Transverse colon (tissue), 4 donors: ENCODE results near the gene SLC35F6. TPM values are rescaled to one million over a fixed set of nuclear protein-coding genes. Genes with fewer than 3 reads are reported as not detected.
"Not testable (repeated sequence)": the region's sequence is repeated elsewhere in the genome, so short reads cannot be mapped to it uniquely, and the experiment has no call there.

Experiments
- DNase-seq: peaks from one replicate; pipeline ENCODE4 v3.0.0-alpha.2; 2019
- H3K27ac ChIP-seq, 4 donors: fragments of 200-600 bp; sonication (generic); 2 replicates each; pipeline ENCODE4 v1.5.1; 2016 to 2018; ENCODE audit warnings: inconsistent platforms in 4 of 4
- H3K27me3 ChIP-seq: fragments of 200-600 bp; sonication (generic); 2 replicates; pipeline ENCODE4 v1.5.1; 2017; ENCODE audit warnings: inconsistent platforms
- H3K36me3 ChIP-seq, 4 donors: fragments of 200-600 bp; sonication (generic); 2 replicates each; pipeline ENCODE4 v1.5.1; 2017 to 2019; ENCODE audit warnings: inconsistent platforms in 4 of 4
- H3K4me1 ChIP-seq, 4 donors: fragments of 200-600 bp; sonication (generic); 2 replicates each; pipeline ENCODE4 v1.5.1; 2017 to 2020; ENCODE audit warnings: inconsistent platforms in 4 of 4
- H3K4me3 ChIP-seq, 4 donors: fragments of 200-600 bp; sonication (generic); 1 replicate in 1 of 4; 2 replicates in 3 of 4; pipeline versions ENCODE4 v1.5.1 to v1.6.1; 2017 to 2019; ENCODE audit warnings: inconsistent platforms in 4 of 4
- H3K9me3 ChIP-seq, 2 donors: fragments of 200-600 bp; sonication (generic); 2 replicates each; pipeline ENCODE4 v1.5.1; 2017 to 2019; ENCODE audit warnings: inconsistent platforms in 2 of 2
- CTCF ChIP-seq, 5 experiments: fragments of 200-600 bp in 3 of 5; fragments of 450-650 bp in 2 of 5; sonication (generic) in 3 of 5; IDR thresholded peaks; 1 replicate in 2 of 5; 2 replicates in 3 of 5; pipeline ENCODE4 v1.5.1; 2016 to 2017; ENCODE audit warnings: antibody characterized with exemption in 5 of 5, inconsistent platforms in 3 of 5, mild to moderate bottlenecking in 2 of 5, moderate library complexity in 1 of 5
- EP300 ChIP-seq: sonication (generic); formaldehyde crosslinking; IDR thresholded peaks from one replicate; pipeline ENCODE4 v1.6.1; 2017; ENCODE audit warnings: antibody characterized with exemption, low read depth
- POLR2A ChIP-seq: fragments of 450-650 bp; IDR thresholded peaks from one replicate; pipeline ENCODE4 v1.6.1; 2016; ENCODE audit warnings: antibody characterized with exemption, mild to moderate bottlenecking, moderate library complexity
- POLR2AphosphoS5 ChIP-seq, 3 donors: sonication (generic); formaldehyde crosslinking; IDR thresholded peaks; one replicate each; pipeline ENCODE4 v1.6.1; 2016; ENCODE audit warnings: antibody characterized with exemption in 3 of 3
- WGBS, 2 donors: methylation state at CpG; one replicate each; pipeline ENCODE4 v1.1.5; 2018; ENCODE audit warnings: low coverage in 1 of 2; 5-methylcytosine and 5-hydroxymethylcytosine counted together
- in situ Hi-C, 4 donors: fragments of 200-750 bp; cut with MboI; loops; one replicate each; pipeline versions ENCODE4 v1.15.0 to v1.15.1; 2017; ENCODE audit warnings: low sequenced_read_pairs in 3 of 4, low pct_ligation_motif_present in 1 of 4, low pct_unique_long_range_greater_than_20kb in 1 of 4
- intact Hi-C: fragments of 100-400 bp; cut with DNase I; formaldehyde crosslinking; loops from one replicate; pipeline ENCODE4 v1.15.1; 2023; ENCODE audit warnings: low total_unique reads
- total RNA-seq, 4 donors: library from RNA; depleted of rRNA; stranded (reverse); fragments of >200 nt; gene quantifications; one replicate each; pipeline ENCODE4 v1.1.0, GENCODE V29; 2016

The SLC35F6 gene
- total RNA-seq, 4 donors from 2014 or later: 23.3 to 36.3 (median 33.3) TPM

- WGBS, 2 donors: 0 to 25% methylated on average over 1 to 9 of the region's 9 CpGs
- no peak overlapping the region for H3K27ac ChIP-seq
- TF ChIP-seq CTCF (IDR thresholded peaks at IDR 0.05) (peak; percentile 86 to 92 (median 89)), EP300 (no peak), POLR2A (no peak), POLR2AphosphoS5 (IDR thresholded peaks at IDR 0.05) (no peak)
- peaks cover 0 to 9% (median 0%) of the 10 kb centered on the region in 4 donors for H3K4me1 ChIP-seq
- intact Hi-C loops: loop anchor here (2.0 kb wide), 1 partner anchor 139 kb away; no protein-coding TSS in a partner anchor
- no peaks in the 10 kb centered on the region for H3K9me3 ChIP-seq
- peak; percentile 85 for DNase-seq
- in situ Hi-C loops: loop anchor here in 2 of 4 donors (10.0 to 25.0 kb wide), 2 partner anchors 133 to 141 kb away; no protein-coding TSS in a partner anchor
- no peaks in the 10 kb centered on the region for H3K27me3 ChIP-seq
- no peaks in the 10 kb centered on the region for H3K36me3 ChIP-seq
- H3K4me3 ChIP-seq: no peak overlapping the region
Measured at GRCh38 chr2:26745609-26746327, 18.3 kb upstream of the SLC35F6 start.

- TF ChIP-seq POLR2AphosphoS5 (IDR thresholded peaks at IDR 0.05) (no peak), EP300 (no peak), CTCF (IDR thresholded peaks at IDR 0.05) (no peak), POLR2A (no peak)
- Histone ChIP-seq H3K4me3 (no peak overlapping the region), H3K27me3 (no peaks in the 10 kb centered on the region), H3K36me3 (no peaks in the 10 kb centered on the region), H3K4me1 (peaks cover 0 to 3% (median 0%) of the 10 kb centered on the region in 4 donors), H3K9me3 (no peaks in the 10 kb centered on the region), H3K27ac (no peak overlapping the region)
- intact Hi-C loops: no loop called here
- no peak for DNase-seq
- WGBS, 2 donors: 59 to 79% methylated on average over 2 to 3 of the region's 3 CpGs
- in situ Hi-C loops: loop anchor here in 2 of 4 donors (10.0 to 25.0 kb wide), 2 partner anchors 135 to 142 kb away; no protein-coding TSS in a partner anchor
Measured at GRCh38 chr2:26746934-26747333, 17.1 kb upstream of the SLC35F6 start.

- H3K4me1 ChIP-seq, H3K4me3 ChIP-seq, H3K36me3 ChIP-seq, H3K9me3 ChIP-seq, DNase-seq, H3K27ac ChIP-seq, H3K27me3 ChIP-seq: not testable (repeated sequence)
- intact Hi-C loops (loop anchor here (10.0 kb wide), 1 partner anchor 1455 kb away; no protein-coding TSS in a partner anchor), in situ Hi-C loops (loop anchor here in 3 of 4 donors (5.0 to 25.0 kb wide), 3 partner anchors 138 to 148 kb away; no protein-coding TSS in a partner anchor)
- 50 to 91% methylated on average over 1 to 8 of the region's 8 CpGs for whole genome bisulfite sequencing, 2 donors
Measured at GRCh38 chr2:26749787-26750420, 14.2 kb upstream of the SLC35F6 start.

GRCh38 chr2:26750467-26750866, 13.6 kb upstream of the SLC35F6 start:
- H3K27me3 ChIP-seq, H3K36me3 ChIP-seq, H3K27ac ChIP-seq, DNase-seq, H3K9me3 ChIP-seq, H3K4me1 ChIP-seq, H3K4me3 ChIP-seq: not testable (repeated sequence)
- 72 to 82% methylated on average over 6 to 11 of the region's 11 CpGs for WGBS, 2 donors
- intact Hi-C loops: loop anchor here (10.0 kb wide), 1 partner anchor 1456 kb away; no protein-coding TSS in a partner anchor
- in situ Hi-C loops: loop anchor here in 1 of 4 donors (5.0 kb wide), 1 partner anchor 148 kb away; no protein-coding TSS in a partner anchor

GRCh38 chr2:26752656-26753055, 11.4 kb upstream of the SLC35F6 start:
- TF ChIP-seq POLR2A (no peak), EP300 (no peak), POLR2AphosphoS5 (IDR thresholded peaks at IDR 0.05) (no peak), CTCF (IDR thresholded peaks at IDR 0.05) (no peak)
- H3K4me3 ChIP-seq: no peak overlapping the region
- intact Hi-C loops: loop anchor here (10.0 kb wide), 1 partner anchor 1458 kb away; no protein-coding TSS in a partner anchor
- no peak overlapping the region for H3K27ac ChIP-seq
- 73% methylated on average over 3 of the region's 3 CpGs for WGBS, 2 donors
- in situ Hi-C loops: loop anchor here in 1 of 4 donors (5.0 kb wide), 1 partner anchor 150 kb away; no protein-coding TSS in a partner anchor
- peaks cover 0 to 3% (median 1%) of the 10 kb centered on the region in 4 donors for H3K4me1 ChIP-seq
- DNase-seq: no peak
- H3K27me3 ChIP-seq: no peaks in the 10 kb centered on the region
- no peaks in the 10 kb centered on the region for H3K9me3 ChIP-seq
- no peaks in the 10 kb centered on the region for H3K36me3 ChIP-seq
